AG10803 (cell line): ENCODE results near the gene PUM2.

Experiments used
- DNase-seq: peaks from one replicate; pipeline ENCODE4 v3.0.0; 2010; ENCODE audit warnings: low read depth
- H3K4me3 ChIP-seq: 2 replicates; pipeline ENCODE4 v1.5.1; 2011; ENCODE audit warnings: mild to moderate bottlenecking, low read length, control low read depth
- TF ChIP-seq, protein P1 (sequence below): conservative IDR thresholded peaks from 2 replicates; pipeline ENCODE4 v1.5.1; 2011; ENCODE audit warnings: mild to moderate bottlenecking, low read length, control low read depth, inconsistent platforms

Gene PUM2

DNA sequence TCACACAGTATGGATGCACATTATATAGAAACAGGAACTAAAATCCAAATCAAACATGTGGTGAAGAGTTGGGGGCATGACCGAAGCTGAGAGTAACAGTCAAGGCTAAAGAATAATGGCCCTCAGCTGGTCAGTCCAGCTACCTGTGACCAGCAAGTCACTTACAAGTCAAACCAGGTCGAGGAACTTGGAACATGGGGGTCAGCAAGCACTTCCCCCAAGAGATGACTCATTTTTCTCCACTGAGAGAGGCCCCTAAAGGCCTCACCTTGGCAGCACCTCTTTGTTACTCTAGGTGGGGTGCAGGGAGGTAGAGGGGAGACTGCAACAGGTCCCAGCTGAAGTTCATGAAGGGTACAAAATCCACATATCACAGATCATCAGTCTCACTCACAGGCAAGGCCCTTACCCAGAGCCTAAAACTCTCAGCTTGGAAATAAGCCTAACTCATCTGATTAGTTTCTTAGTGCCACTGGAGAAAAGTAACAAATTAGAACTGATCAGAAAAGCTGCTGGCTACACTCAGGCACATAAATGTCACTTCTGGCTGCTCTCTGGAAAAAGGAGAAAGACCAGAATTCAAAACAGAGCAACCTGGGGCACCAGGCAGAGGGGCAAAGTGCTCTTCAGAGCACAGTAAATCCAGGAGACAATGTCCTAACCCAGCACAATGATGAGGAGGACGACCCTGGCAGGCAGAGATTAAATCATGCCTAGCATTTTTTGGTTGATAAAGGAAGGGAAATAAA is 129.7 kb downstream of the PUM2 start:
- peak; percentile 8 for DNase-seq
- H3K4me3 ChIP-seq, result no peak overlapping the region
- TF ChIP-seq, protein P1, sequence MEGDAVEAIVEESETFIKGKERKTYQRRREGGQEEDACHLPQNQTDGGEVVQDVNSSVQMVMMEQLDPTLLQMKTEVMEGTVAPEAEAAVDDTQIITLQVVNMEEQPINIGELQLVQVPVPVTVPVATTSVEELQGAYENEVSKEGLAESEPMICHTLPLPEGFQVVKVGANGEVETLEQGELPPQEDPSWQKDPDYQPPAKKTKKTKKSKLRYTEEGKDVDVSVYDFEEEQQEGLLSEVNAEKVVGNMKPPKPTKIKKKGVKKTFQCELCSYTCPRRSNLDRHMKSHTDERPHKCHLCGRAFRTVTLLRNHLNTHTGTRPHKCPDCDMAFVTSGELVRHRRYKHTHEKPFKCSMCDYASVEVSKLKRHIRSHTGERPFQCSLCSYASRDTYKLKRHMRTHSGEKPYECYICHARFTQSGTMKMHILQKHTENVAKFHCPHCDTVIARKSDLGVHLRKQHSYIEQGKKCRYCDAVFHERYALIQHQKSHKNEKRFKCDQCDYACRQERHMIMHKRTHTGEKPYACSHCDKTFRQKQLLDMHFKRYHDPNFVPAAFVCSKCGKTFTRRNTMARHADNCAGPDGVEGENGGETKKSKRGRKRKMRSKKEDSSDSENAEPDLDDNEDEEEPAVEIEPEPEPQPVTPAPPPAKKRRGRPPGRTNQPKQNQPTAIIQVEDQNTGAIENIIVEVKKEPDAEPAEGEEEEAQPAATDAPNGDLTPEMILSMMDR, result no peak

DNA sequence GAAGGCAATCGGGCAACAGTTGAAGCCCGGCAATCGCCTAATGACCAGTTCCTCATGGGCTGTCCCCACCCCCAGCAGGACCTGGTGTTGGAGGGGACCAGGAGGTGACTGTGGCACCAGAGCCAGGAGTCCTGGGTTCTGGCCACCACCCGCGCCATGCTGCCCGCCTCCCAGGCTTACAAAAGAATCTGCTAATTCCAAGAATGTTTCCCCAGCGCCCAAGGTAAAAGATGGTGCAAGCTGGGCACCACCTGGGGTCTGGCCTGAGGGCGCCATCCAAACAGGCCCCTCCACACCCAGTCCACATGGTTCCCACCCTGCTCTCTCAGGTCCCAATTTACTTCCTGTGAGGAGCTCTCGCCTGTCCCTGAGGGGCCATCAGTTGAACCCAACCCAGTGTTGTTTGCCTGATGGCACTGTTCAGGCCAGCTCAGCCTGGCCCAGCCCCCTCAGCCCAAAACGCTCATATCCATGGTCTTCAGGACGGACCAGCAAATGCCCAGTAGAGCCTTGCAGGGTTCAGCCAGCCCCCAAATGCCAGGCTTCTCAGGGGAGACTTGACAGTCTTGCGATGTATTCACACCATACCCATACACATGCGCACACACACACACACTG is 130.8 kb downstream of the PUM2 start:
- no peak for DNase-seq
- no peak overlapping the region for H3K4me3 ChIP-seq
- TF ChIP-seq, protein P1, result no peak

DNA sequence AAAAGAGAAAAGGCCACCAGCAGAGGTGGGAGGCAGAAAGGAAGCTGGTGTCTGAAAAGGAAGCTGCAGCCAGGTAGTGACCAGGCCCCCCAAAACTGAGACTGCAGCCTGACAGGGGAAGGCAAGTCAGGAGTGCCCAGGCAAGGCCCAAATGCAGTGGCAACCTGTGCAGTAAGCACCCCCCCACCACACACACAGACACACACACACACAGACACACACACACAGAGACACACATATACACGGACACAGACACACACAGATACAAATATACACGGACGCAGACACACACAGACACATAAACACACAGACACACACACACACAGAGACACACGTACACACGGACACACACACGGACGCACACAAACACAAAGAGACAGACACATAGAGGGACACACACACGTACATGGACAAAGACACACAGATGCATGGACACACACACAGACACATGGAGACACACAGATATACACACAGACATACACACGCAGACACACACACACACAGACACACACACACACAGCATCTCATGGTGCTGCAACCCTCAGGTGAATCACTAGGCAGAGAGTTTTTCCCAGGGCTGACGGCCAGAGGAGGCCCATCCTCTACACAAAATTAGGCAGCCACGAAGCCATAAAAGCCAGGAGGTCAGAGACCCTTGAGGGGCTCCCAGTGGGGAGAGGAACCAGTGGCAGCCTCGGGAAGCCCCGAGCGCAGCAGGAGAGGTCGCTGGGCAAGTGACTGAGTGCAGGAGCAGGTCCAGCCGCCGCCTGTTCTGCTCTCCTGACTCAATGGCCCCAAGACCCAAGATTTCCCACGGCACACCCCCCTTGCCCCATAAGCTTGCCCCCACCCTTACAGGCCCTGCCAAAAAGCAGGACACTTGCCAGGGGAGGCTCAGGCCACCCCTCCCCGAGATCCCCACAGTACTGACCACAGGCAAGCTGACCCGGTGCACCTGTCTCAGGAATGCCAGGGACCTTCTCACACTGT is 132.0 kb downstream of the PUM2 start:
- TF ChIP-seq, protein P1, result no peak
- no peak for DNase-seq
- no peak overlapping the region for H3K4me3 ChIP-seq

DNA sequence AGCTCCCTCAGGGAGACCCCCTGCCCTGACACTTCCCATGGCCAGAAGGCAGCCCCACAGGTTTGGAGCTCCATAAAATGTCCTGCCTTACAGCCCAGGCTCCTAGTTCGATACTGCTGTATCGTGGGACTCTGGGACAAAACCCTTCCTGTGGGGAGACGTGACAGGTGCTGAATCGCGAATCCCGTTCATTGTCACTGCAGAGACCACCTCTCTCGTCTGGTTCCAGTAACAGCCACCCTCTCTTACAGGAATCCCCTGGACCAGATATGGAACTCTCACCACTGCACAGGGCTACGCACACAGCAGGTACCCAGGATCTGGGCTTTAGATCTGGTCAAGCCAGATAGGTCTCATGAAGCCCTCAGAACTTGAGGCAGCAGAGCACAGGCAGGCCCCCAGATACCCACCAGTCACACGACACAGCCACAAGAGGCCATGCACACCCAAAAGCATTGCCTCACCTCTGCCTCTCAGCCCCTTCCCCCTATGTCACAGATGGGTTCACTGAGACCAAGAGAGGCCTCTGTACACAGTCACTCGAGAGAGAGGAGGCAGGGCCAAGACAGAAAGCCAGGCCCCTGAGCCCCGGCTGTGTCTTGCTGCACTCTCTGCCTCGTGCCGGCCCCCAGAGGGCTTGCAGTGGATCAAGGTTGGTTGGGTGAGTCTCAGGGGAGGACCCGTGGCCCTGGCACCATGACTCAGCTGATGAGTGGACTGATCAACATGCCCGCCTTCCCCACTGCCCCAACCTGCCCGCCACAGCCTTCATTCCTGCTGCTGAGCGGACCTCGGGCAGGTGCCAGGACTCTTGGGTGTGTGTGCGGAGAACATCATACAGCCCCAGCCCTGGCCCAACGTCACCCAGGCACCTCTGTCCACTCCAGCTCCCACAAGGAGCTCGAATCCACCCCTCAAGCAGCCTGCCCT is 133.3 kb downstream of the PUM2 start:
- H3K4me3 ChIP-seq, result no peak overlapping the region
- TF ChIP-seq, protein P1, result no peak
- no peak for DNase-seq

DNA sequence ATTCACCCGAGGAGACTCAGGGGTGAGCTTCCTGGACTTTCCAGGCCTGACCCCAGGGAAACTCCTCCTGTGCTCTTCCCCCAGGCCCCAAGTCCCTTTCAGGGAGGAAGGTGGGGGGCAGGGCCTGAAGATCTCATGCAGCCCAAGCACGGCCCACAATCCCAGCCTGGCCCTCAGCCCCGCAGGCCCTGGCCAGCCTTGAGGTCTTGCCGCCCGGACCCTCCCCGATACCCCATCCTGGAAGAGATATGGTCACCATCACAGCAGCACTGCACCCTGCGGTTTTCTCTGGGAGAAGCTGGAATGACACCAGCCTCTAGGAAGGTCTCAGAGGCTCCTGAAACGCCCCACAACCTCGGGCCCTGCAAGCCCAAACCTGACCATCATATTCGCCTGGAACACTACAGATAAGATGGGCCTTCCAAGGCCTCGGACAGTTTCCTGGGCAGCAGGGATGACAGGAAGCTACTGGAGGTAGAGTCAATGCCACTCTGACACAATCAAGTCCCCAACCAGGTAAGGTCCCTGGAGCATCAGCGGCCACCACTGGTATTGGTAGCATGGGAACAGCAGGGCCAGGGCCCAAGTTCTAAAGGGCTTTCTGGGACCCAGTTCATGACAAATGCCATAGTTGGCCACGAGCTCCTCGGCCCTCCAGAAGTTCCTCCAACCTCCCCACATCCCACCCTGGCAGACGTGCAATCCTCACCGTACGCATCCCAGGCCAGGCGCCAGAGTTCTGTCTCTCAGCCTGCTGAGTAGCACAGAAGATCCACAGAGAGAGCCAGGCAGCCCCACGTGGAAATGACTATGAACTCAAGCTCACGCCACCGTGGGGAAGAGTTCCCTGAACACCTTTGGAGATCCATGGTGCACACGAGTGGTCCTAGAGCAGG is 134.3 kb downstream of the PUM2 start:
- DNase-seq, result no peak
- no peak overlapping the region for H3K4me3 ChIP-seq
- TF ChIP-seq, protein P1, result no peak
